ENCODE results near the gene ADD2.
"Not testable (repeated sequence)": the region's sequence is repeated elsewhere in the genome, so short reads cannot be mapped to it uniquely, and the experiment has no call there.

Gene ADD2

DNA sequence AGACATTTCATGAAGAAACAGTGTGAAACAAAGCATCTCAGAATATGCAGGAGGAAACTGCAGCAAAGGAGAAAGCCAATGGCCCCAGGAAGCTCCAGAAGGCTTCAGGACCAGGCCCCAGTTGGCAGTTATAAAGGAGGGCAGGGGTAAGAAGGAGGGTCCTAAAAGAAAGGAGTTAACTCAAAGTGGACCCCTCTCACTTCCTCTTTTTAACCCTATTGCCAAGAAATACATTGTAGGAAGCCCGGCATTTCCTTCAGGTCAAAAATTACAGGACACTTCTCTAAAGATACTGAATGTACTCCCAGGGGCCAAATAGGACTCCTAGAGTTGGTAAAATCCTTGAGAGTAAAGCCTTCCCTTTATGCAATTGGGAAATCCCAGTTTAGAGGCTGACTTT is 137.2 kb downstream of the ADD2 start:
- H3K36me3 ChIP-seq (ENCODE audit: control insufficient read depth, low read length), result no peaks in the 10 kb centered on the region
- no peaks in the 10 kb centered on the region for H4K20me1 ChIP-seq (ENCODE audit: control insufficient read depth, insufficient read depth, low read depth, low read length)
- H3K9me2 ChIP-seq (replicated peaks; ENCODE audit: control insufficient read depth, low read length), result no peaks in the 10 kb centered on the region
- no peaks in the 10 kb centered on the region for H3K9me3 ChIP-seq (ENCODE audit: control insufficient read depth, insufficient read depth, low read length)
- H3K4me2 ChIP-seq (ENCODE audit: low read length), result no peak overlapping the region
- TF ChIP-seq, protein P1, sequence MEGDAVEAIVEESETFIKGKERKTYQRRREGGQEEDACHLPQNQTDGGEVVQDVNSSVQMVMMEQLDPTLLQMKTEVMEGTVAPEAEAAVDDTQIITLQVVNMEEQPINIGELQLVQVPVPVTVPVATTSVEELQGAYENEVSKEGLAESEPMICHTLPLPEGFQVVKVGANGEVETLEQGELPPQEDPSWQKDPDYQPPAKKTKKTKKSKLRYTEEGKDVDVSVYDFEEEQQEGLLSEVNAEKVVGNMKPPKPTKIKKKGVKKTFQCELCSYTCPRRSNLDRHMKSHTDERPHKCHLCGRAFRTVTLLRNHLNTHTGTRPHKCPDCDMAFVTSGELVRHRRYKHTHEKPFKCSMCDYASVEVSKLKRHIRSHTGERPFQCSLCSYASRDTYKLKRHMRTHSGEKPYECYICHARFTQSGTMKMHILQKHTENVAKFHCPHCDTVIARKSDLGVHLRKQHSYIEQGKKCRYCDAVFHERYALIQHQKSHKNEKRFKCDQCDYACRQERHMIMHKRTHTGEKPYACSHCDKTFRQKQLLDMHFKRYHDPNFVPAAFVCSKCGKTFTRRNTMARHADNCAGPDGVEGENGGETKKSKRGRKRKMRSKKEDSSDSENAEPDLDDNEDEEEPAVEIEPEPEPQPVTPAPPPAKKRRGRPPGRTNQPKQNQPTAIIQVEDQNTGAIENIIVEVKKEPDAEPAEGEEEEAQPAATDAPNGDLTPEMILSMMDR (IDR thresholded peaks at IDR 0.05; ENCODE audit: low read depth, low read length, poor library complexity, severe bottlenecking), result no peak
- no peak for TF ChIP-seq EZH2phosphoT487 (IDR thresholded peaks at IDR 0.05; ENCODE audit: borderline replicate concordance, low read length)
- H3K4me3 ChIP-seq (ENCODE audit: low read length), result no peak overlapping the region
- H3K79me2 ChIP-seq (ENCODE audit: control insufficient read depth, low read length), result no peaks in the 10 kb centered on the region
- H3K4me1 ChIP-seq (ENCODE audit: control insufficient read depth, low read length), result no peaks in the 10 kb centered on the region
- no peak overlapping the region for H3K27ac ChIP-seq (ENCODE audit: low read depth, low read length)
- H3F3A ChIP-seq (ENCODE audit: control insufficient read depth, insufficient read depth), result no peaks in the 10 kb centered on the region
- H3K27me3 ChIP-seq (ENCODE audit: control insufficient read depth, low read length), result peaks cover 9% of the 10 kb centered on the region

DNA sequence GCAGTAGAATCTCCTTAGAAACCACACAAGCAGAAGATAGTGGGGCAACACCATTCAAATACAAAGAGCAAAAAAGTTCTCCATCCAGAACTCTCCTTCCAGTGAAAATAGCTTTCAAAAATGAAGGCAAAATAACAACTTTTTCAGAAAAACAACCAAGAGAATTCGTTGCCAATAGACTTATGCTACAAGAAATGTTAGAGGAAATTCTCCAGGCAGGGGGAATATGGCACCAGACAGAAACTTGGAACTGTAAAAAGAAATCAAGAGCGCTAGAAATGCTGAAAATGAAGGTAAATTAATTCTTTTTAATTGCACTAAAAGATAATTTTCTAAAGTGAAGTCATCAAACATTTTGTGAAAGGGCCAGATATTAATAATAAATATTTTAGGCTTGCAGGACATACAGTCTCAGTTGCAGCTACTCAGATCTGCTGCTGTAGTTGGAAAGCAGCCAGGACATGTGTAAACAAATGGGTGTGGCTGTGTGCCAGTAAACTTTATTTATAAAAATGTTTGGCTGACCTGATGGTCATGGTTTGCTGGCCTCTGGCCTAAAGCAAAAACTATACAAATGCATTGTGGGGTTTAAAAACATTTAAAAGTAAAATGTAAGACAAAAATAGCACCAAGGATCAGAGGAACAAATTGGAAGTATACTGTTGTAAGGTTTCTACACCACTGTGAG is 140.6 kb downstream of the ADD2 start:
- peaks cover 3% of the 10 kb centered on the region; the same call in 1 of the 2 replicates for H3K27me3 ChIP-seq (ENCODE audit: control insufficient read depth, low read length)
- H3K4me2 ChIP-seq (ENCODE audit: low read length), result no peak overlapping the region
- H3K9me2 ChIP-seq (replicated peaks; ENCODE audit: control insufficient read depth, low read length), result no peaks in the 10 kb centered on the region
- H3K79me2 ChIP-seq (ENCODE audit: control insufficient read depth, low read length), result no peaks in the 10 kb centered on the region
- H3K4me1 ChIP-seq (ENCODE audit: control insufficient read depth, low read length), result no peaks in the 10 kb centered on the region
- H3F3A ChIP-seq (ENCODE audit: control insufficient read depth, insufficient read depth), result no peaks in the 10 kb centered on the region
- no peaks in the 10 kb centered on the region for H4K20me1 ChIP-seq (ENCODE audit: control insufficient read depth, insufficient read depth, low read depth, low read length)
- H3K9me3 ChIP-seq (ENCODE audit: control insufficient read depth, insufficient read depth, low read length), result no peaks in the 10 kb centered on the region
- no peak overlapping the region for H3K27ac ChIP-seq (ENCODE audit: low read depth, low read length)
- H3K36me3 ChIP-seq (ENCODE audit: control insufficient read depth, low read length), result no peaks in the 10 kb centered on the region
- no peak overlapping the region for H3K4me3 ChIP-seq (ENCODE audit: low read length)
- TF ChIP-seq EZH2phosphoT487 (IDR thresholded peaks at IDR 0.05; ENCODE audit: borderline replicate concordance, low read length), result no peak

DNA sequence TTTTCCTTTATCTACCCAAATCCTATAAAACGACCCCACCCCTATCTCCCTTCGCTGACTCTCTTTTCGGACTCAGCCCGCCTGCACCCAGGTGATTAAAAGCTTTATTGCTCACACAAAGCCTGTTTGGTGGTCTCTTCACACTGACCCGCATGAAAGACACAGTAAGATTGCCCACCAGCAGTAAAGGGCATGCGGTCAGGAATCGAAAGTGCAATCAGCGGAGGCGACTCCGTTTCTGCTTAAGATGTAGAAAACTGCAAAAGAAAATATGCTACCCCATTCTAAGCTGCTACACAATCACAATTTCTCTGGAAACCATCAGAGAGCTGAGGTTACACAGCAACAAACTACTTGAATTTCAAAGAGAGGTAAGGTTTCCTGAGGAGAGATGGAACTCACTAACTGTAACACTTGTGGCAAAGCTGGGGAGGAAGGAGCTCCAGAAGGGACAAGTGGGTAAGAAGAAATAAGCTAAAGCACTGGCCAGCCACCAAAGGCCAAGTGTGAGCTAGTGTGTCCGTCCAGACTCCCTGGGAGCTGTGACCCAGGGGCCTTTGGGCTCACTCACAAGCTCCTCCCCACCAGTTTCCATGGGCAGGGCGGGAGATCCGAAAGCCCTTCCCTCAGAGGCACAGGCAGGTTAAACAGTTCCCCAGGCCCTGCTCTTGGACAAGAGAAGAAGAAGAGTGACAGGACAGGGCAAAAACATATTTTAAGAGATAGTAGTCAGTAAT is 141.6 kb downstream of the ADD2 start:
- no peaks in the 10 kb centered on the region for H3K79me2 ChIP-seq (ENCODE audit: control insufficient read depth, low read length)
- no peak overlapping the region for H3K27ac ChIP-seq (ENCODE audit: low read depth, low read length)
- H3K9me2 ChIP-seq (replicated peaks; ENCODE audit: control insufficient read depth, low read length), result no peaks in the 10 kb centered on the region
- H3F3A ChIP-seq (ENCODE audit: control insufficient read depth, insufficient read depth), result no peaks in the 10 kb centered on the region
- H3K4me3 ChIP-seq (ENCODE audit: low read length), result no peak overlapping the region
- no peaks in the 10 kb centered on the region for H3K9me3 ChIP-seq (ENCODE audit: control insufficient read depth, insufficient read depth, low read length)
- no peak overlapping the region for H3K4me2 ChIP-seq (ENCODE audit: low read length)
- H3K36me3 ChIP-seq (ENCODE audit: control insufficient read depth, low read length), result no peaks in the 10 kb centered on the region
- H3K4me1 ChIP-seq (ENCODE audit: control insufficient read depth, low read length), result no peaks in the 10 kb centered on the region
- peaks cover 3% of the 10 kb centered on the region; the same call in 1 of the 2 replicates for H3K27me3 ChIP-seq (ENCODE audit: control insufficient read depth, low read length)
- TF ChIP-seq, protein P1 (IDR thresholded peaks at IDR 0.05; ENCODE audit: low read depth, low read length, poor library complexity, severe bottlenecking), result no peak
- TF ChIP-seq EZH2phosphoT487 (IDR thresholded peaks at IDR 0.05; ENCODE audit: borderline replicate concordance, low read length), result no peak
- H4K20me1 ChIP-seq (ENCODE audit: control insufficient read depth, insufficient read depth, low read depth, low read length), result no peaks in the 10 kb centered on the region

- not testable (repeated sequence) for H3K4me3 ChIP-seq (ENCODE audit: low read length); H3K9me3 ChIP-seq (ENCODE audit: control insufficient read depth, insufficient read depth, low read length); H3K79me2 ChIP-seq (ENCODE audit: control insufficient read depth, low read length); H4K20me1 ChIP-seq (ENCODE audit: control insufficient read depth, insufficient read depth, low read depth, low read length); H3K9me2 ChIP-seq (replicated peaks; ENCODE audit: control insufficient read depth, low read length); H3K36me3 ChIP-seq (ENCODE audit: control insufficient read depth, low read length); H3K27me3 ChIP-seq (ENCODE audit: control insufficient read depth, low read length); H3K27ac ChIP-seq (ENCODE audit: low read depth, low read length); H3K4me1 ChIP-seq (ENCODE audit: control insufficient read depth, low read length); H3K4me2 ChIP-seq (ENCODE audit: low read length); H3F3A ChIP-seq (ENCODE audit: control insufficient read depth, insufficient read depth)
These were observed 146.5 kb downstream of the ADD2 start for GRCh38 chr2:70621536-70621935.

Data from DOHH2 (cell line).